ENCODE results near the gene NEXN. TPM values are rescaled to one million over a fixed set of nuclear protein-coding genes. Genes with fewer than 3 reads are reported as not detected.
"Not testable (repeated sequence)": the region's sequence is repeated elsewhere in the genome, so short reads cannot be mapped to it uniquely, and the experiment has no call there.

Gene NEXN
- polyA plus RNA-seq, 4 donors: 4.0 to 11.8 (median 6.8) TPM

DNA sequence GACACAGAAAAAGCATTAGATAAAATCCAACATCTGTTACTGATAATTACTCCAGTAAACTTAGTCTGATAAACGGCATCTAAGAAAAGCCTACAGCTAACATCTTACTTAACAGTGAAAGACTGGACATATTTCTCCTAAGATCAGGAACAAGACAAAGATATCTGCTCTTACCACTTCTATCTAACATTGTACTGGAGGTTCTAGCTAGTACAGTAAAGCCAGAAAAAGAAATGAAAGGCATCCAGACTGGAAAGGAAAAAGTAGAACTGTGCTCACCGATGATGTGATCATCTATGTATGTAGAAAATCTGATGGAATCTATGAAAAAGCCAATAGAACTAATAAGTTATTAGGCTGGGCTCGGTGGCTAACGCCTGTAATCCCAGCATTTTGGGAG lies 21.7 kb downstream of the NEXN start:
- Histone ChIP-seq H3K9me3 (ENCODE audit: control insufficient read depth in 2 of 2, insufficient read depth in 1 of 2, low read depth in 1 of 2, low read length in 1 of 2) (no peaks in the 10 kb centered on the region), H3K4me1 (ENCODE audit: control insufficient read depth in 3 of 3, insufficient read depth in 2 of 3, low read depth in 1 of 3, low read length in 2 of 3) (no peaks in the 10 kb centered on the region), H3K27ac (ENCODE audit: low read depth in 1 of 3, low read length in 2 of 3) (no peak overlapping the region), H3K4me3 (ENCODE audit: low read depth in 1 of 3, low read length in 3 of 3) (no peak overlapping the region), H3K27me3 (ENCODE audit: control insufficient read depth in 3 of 3, insufficient read depth in 3 of 3, low read length in 3 of 3) (no peaks in the 10 kb centered on the region), H3K36me3 (ENCODE audit: control insufficient read depth in 3 of 3, insufficient read depth in 2 of 3, low read depth in 1 of 3, low read length in 3 of 3) (no peaks in the 10 kb centered on the region)
- FAIRE-seq: no peak
- 87 to 95% (median 88%) methylated on average over 4 of the region's 4 CpGs for WGBS, 3 donors
- DNase-seq: no peak

- FAIRE-seq; H3K36me3 ChIP-seq (ENCODE audit: control insufficient read depth in 3 of 3, insufficient read depth in 2 of 3, low read depth in 1 of 3, low read length in 3 of 3); H3K9me3 ChIP-seq (ENCODE audit: control insufficient read depth in 2 of 2, insufficient read depth in 1 of 2, low read depth in 1 of 2, low read length in 1 of 2); H3K4me1 ChIP-seq (ENCODE audit: control insufficient read depth in 3 of 3, insufficient read depth in 2 of 3, low read depth in 1 of 3, low read length in 2 of 3); DNase-seq; H3K27me3 ChIP-seq (ENCODE audit: control insufficient read depth in 3 of 3, insufficient read depth in 3 of 3, low read length in 3 of 3); H3K4me3 ChIP-seq (ENCODE audit: low read depth in 1 of 3, low read length in 3 of 3); H3K27ac ChIP-seq (ENCODE audit: low read depth in 1 of 3, low read length in 2 of 3): not testable (repeated sequence)
- WGBS, 3 donors: 88 to 97% (median 95%) methylated on average over 5 of the region's 5 CpGs
Observed at GRCh38 chr1:77918918-77919317, 30.5 kb downstream of the NEXN start.

- Histone ChIP-seq H3K4me3 (ENCODE audit: low read depth in 1 of 3, low read length in 3 of 3) (no peak overlapping the region), H3K27me3 (ENCODE audit: control insufficient read depth in 3 of 3, insufficient read depth in 3 of 3, low read length in 3 of 3) (no peaks in the 10 kb centered on the region), H3K9me3 (ENCODE audit: control insufficient read depth in 2 of 2, insufficient read depth in 1 of 2, low read depth in 1 of 2, low read length in 1 of 2) (no peaks in the 10 kb centered on the region), H3K36me3 (ENCODE audit: control insufficient read depth in 3 of 3, insufficient read depth in 2 of 3, low read depth in 1 of 3, low read length in 3 of 3) (peaks cover 0 to 10% (median 0%) of the 10 kb centered on the region in 3 donors), H3K4me1 (ENCODE audit: control insufficient read depth in 3 of 3, insufficient read depth in 2 of 3, low read depth in 1 of 3, low read length in 2 of 3) (no peaks in the 10 kb centered on the region), H3K27ac (ENCODE audit: low read depth in 1 of 3, low read length in 2 of 3) (no peak overlapping the region)
- FAIRE-seq: no peak
- no peak for DNase-seq
- WGBS, 3 donors: 67 to 97% (median 91%) methylated on average over 1 of the region's 1 CpG
Observed at GRCh38 chr1:77925518-77925917, 37.1 kb downstream of the NEXN start.

DNA sequence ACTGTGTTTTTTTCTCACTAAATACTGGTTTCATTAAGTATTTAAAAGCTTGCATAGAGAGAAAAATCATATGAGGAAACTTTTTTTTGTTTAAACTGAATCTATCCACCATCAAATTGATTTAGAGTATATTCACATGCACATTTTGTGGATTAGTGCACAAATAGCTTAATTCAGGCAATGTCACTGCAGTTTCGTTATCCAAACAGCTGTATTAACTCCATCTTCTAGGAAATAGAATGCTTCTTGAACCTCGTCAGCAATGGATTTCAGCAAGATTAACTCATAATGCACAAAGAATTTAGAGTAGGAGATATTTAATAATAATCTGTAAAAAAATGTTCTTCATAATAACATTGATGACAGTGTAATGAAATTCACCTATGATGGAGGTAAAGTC lies 37.5 kb downstream of the NEXN start:
- H3K27ac ChIP-seq (ENCODE audit: low read depth in 1 of 3, low read length in 2 of 3): no peak overlapping the region
- peaks cover 0 to 10% (median 0%) of the 10 kb centered on the region in 3 donors for H3K36me3 ChIP-seq (ENCODE audit: control insufficient read depth in 3 of 3, insufficient read depth in 2 of 3, low read depth in 1 of 3, low read length in 3 of 3)
- peak; percentile 26 for FAIRE-seq
- no peak for DNase-seq
- H3K4me1 ChIP-seq (ENCODE audit: control insufficient read depth in 3 of 3, insufficient read depth in 2 of 3, low read depth in 1 of 3, low read length in 2 of 3): no peaks in the 10 kb centered on the region
- H3K27me3 ChIP-seq (ENCODE audit: control insufficient read depth in 3 of 3, insufficient read depth in 3 of 3, low read length in 3 of 3): no peaks in the 10 kb centered on the region
- H3K4me3 ChIP-seq (ENCODE audit: low read depth in 1 of 3, low read length in 3 of 3): no peak overlapping the region
- H3K9me3 ChIP-seq (ENCODE audit: control insufficient read depth in 2 of 2, insufficient read depth in 1 of 2, low read depth in 1 of 2, low read length in 1 of 2): no peaks in the 10 kb centered on the region
- 55 to 69% (median 56%) methylated on average over 2 of the region's 2 CpGs for WGBS, 3 donors

DNA sequence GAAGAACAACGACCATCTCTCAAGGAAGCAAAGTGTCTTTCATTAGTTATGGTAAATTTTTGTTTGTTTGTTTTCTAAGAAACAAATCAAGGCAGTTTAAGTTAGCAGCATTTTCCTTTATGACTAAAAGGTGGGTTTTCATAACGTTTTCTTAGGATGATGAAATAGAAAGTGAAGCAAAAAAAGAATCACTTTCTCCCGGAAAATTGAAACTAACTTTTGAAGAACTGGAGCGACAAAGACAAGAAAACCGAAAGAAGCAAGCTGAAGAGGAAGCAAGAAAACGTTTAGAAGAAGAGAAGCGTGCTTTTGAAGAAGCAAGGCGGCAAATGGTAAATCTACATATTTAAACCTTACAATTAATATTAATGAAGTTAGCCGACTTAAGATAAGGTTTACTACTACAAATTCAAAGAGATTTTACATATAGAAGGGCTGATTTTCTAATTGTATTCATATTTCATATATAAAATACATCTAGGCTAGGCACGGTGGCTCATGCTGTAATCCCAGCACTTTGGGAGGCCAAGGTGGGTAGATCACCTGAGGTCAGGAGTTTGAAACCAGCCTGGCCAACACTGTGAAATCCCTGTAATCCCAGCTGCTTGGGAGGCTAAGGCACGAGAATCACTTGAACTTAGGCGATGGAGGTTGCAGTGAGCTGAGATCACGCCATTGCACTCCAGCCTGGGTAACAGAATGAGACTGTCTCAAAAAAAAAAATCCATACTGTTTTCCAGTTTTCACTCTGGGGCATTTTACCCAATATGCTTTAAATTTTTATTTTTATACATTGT lies 38.3 kb downstream of the NEXN start:
- Histone ChIP-seq H3K36me3 (ENCODE audit: control insufficient read depth in 3 of 3, insufficient read depth in 2 of 3, low read depth in 1 of 3, low read length in 3 of 3) (peaks cover 0 to 5% (median 0%) of the 10 kb centered on the region in 3 donors), H3K27me3 (ENCODE audit: control insufficient read depth in 3 of 3, insufficient read depth in 3 of 3, low read length in 3 of 3) (no peaks in the 10 kb centered on the region), H3K27ac (ENCODE audit: low read depth in 1 of 3, low read length in 2 of 3) (no peak overlapping the region), H3K4me1 (ENCODE audit: control insufficient read depth in 3 of 3, insufficient read depth in 2 of 3, low read depth in 1 of 3, low read length in 2 of 3) (no peaks in the 10 kb centered on the region), H3K4me3 (ENCODE audit: low read depth in 1 of 3, low read length in 3 of 3) (peak overlapping the region in 1 of 3 donors; percentile 19), H3K9me3 (ENCODE audit: control insufficient read depth in 2 of 2, insufficient read depth in 1 of 2, low read depth in 1 of 2, low read length in 1 of 2) (no peaks in the 10 kb centered on the region)
- FAIRE-seq: no peak
- 40 to 50% (median 44%) methylated on average over 13 of the region's 13 CpGs for WGBS, 3 donors
- DNase-seq: peak in 1 of 2 donors; percentile 11

DNA sequence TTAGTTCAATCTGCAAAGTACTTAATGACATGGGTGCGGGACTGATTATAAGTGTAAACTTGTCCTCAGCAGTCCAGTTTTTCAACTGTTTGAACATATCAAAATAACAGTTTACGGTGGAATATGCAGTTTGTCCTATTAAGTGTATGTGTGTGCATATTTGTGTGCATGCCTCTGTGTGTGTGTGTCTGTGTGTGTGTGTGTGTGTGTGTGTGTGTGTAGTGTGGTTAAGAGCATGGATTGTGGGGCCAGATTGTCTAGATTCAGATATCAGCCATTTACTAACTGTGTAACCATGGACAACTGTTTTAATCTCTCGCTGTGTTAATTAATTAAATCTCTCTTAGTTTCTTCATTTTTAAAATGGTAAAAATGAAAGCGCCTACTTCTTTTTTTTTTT lies 39.0 kb downstream of the NEXN start:
- Histone ChIP-seq H3K4me1 (ENCODE audit: control insufficient read depth in 3 of 3, insufficient read depth in 2 of 3, low read depth in 1 of 3, low read length in 2 of 3) (no peaks in the 10 kb centered on the region), H3K27ac (ENCODE audit: low read depth in 1 of 3, low read length in 2 of 3) (no peak overlapping the region), H3K27me3 (ENCODE audit: control insufficient read depth in 3 of 3, insufficient read depth in 3 of 3, low read length in 3 of 3) (no peaks in the 10 kb centered on the region), H3K9me3 (ENCODE audit: control insufficient read depth in 2 of 2, insufficient read depth in 1 of 2, low read depth in 1 of 2, low read length in 1 of 2) (no peaks in the 10 kb centered on the region), H3K4me3 (ENCODE audit: low read depth in 1 of 3, low read length in 3 of 3) (no peak overlapping the region), H3K36me3 (ENCODE audit: control insufficient read depth in 3 of 3, insufficient read depth in 2 of 3, low read depth in 1 of 3, low read length in 3 of 3) (peaks cover 0 to 5% (median 0%) of the 10 kb centered on the region in 3 donors)
- FAIRE-seq (no peak), DNase-seq (peak in 1 of 2 donors; percentile 25)
- 47 to 75% (median 56%) methylated on average over 4 of the region's 4 CpGs for WGBS, 3 donors

DNA sequence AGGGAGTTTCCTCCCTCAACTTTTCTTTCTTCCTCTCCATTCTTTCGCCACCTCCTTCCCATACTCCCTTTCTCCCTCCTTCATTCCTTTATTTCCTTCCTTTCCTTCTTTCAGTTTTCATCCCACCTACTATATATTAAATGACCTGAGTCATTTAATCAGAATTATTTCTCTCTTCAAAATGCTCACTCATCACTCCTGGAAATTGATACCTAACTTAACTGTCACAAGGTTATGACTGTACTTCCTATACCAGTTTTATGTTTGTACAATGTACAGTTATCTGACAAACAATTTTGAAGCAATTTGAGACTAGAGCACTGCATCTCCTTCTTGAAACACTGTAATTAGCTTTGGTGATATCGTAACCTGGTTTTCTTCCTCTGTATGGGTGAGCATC lies 41.4 kb downstream of the NEXN start:
- H3K36me3 ChIP-seq (ENCODE audit: control insufficient read depth in 3 of 3, insufficient read depth in 2 of 3, low read depth in 1 of 3, low read length in 3 of 3): peaks cover 0 to 7% (median 0%) of the 10 kb centered on the region in 3 donors
- no peak overlapping the region for H3K4me3 ChIP-seq (ENCODE audit: low read depth in 1 of 3, low read length in 3 of 3)
- H3K9me3 ChIP-seq (ENCODE audit: control insufficient read depth in 2 of 2, insufficient read depth in 1 of 2, low read depth in 1 of 2, low read length in 1 of 2): no peaks in the 10 kb centered on the region
- WGBS, 3 donors: 92 to 99% (median 98%) methylated on average over 2 of the region's 2 CpGs
- no peak overlapping the region for H3K27ac ChIP-seq (ENCODE audit: low read depth in 1 of 3, low read length in 2 of 3)
- FAIRE-seq (no peak), DNase-seq (no peak)
- H3K27me3 ChIP-seq (ENCODE audit: control insufficient read depth in 3 of 3, insufficient read depth in 3 of 3, low read length in 3 of 3): no peaks in the 10 kb centered on the region
- no peaks in the 10 kb centered on the region for H3K4me1 ChIP-seq (ENCODE audit: control insufficient read depth in 3 of 3, insufficient read depth in 2 of 3, low read depth in 1 of 3, low read length in 2 of 3)

DNA sequence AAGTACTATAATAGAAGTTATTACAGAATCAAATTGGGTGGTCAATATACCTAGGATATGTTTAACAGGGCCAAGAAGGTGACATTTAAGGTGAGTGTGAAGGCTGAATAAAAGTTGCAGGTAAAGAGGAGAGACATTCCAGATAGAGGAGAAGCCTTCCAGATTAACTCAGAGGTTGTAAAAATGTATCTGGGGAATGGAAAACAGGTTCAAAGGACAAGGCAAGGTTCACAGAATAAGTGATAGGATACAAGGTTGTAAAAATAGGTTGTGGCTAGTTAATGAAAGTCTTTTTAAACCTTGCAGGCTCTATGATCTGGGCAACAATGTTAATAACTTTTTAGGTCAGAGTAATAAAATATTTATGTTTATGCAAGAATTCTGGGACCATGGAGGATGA lies 50.2 kb downstream of the NEXN start:
- Histone ChIP-seq H3K36me3 (ENCODE audit: control insufficient read depth in 3 of 3, insufficient read depth in 2 of 3, low read depth in 1 of 3, low read length in 3 of 3) (peaks cover 0 to 3% (median 2%) of the 10 kb centered on the region in 3 donors), H3K9me3 (ENCODE audit: control insufficient read depth in 2 of 2, insufficient read depth in 1 of 2, low read depth in 1 of 2, low read length in 1 of 2) (no peaks in the 10 kb centered on the region), H3K27me3 (ENCODE audit: control insufficient read depth in 3 of 3, insufficient read depth in 3 of 3, low read length in 3 of 3) (no peaks in the 10 kb centered on the region), H3K27ac (ENCODE audit: low read depth in 1 of 3, low read length in 2 of 3) (peak overlapping the region in 2 of 3 donors; percentile 60 to 66), H3K4me3 (ENCODE audit: low read depth in 1 of 3, low read length in 3 of 3) (no peak overlapping the region), H3K4me1 (ENCODE audit: control insufficient read depth in 3 of 3, insufficient read depth in 2 of 3, low read depth in 1 of 3, low read length in 2 of 3) (peaks cover 0 to 11% (median 3%) of the 10 kb centered on the region in 3 donors)
- DNase-seq (peak; percentile 87 to 93), FAIRE-seq (peak; percentile 59)

All from small intestine (tissue), 7 donors.